GM18499 (cell line): ENCODE data around the gene CCK.

Source experiments
- ATAC-seq: cut with Tn5 transposase; IDR thresholded peaks from one replicate; pipeline ENCODE4 v1.9.1; 2021; ENCODE audit warnings: moderate number of reproducible peaks; ENCODE audit not compliant: insufficient read depth, unreplicated experiment

CCK gene

DNA sequence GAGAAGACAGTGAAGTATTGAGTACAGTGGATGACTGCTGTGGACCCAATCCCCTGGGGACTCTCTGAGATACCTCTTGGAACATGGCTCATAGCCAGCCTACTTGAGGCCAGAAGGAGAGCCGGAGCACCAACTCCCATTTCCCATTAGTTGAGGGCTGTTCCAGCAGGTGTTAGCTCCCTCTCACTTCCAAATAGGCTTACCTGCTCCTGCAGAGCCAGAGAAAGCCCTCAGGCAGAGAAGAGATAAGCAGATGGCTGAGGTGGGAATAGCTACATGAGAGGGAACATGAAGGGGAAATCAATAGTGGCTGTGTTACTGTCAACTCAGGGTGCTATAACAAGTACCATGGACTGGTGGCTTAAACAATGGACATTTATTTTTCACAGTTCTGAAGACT, 4.6 kb upstream of the CCK start:
- ATAC-seq, result no peak

DNA sequence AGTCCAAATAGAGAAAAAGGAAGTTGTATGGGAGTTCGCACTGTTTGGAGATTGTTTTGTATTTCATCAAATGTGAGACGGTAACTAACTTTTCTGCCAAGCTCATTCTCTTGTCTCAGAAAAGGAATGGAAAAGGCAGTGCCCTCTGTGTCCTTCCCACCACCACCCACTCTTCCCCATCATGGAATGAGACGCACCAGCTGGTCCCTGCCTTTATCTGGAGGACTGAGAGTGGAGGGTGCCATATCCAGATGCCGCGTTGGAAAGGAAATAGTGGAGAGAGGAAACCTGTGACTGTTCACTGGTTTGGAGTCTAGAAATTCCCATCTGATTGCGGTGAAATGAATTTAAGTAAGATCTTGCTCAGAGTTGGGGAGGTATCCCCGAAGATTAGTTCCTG, 3.7 kb upstream of the CCK start:
- no peak for ATAC-seq

DNA sequence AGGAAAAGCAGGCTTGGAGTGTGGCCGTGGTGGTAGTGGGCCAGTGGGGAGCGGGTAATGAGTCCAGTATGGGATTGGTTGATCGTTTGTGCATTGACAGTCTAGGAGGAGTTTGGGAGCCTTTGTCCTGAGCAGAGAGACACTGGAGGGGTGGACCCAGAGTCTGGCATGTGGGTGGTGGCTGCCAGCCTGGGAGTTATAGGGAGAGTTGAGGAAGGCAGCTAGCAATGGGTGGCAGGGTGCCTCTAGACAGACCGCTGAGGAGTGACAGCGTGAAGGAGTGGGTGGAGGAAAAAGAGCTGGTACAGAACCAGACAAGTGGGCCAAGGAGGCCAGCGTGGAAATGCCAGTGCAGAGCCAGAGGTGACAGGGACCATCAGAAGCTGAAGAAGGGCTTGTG, 1.9 kb upstream of the CCK start:
- no peak for ATAC-seq

DNA sequence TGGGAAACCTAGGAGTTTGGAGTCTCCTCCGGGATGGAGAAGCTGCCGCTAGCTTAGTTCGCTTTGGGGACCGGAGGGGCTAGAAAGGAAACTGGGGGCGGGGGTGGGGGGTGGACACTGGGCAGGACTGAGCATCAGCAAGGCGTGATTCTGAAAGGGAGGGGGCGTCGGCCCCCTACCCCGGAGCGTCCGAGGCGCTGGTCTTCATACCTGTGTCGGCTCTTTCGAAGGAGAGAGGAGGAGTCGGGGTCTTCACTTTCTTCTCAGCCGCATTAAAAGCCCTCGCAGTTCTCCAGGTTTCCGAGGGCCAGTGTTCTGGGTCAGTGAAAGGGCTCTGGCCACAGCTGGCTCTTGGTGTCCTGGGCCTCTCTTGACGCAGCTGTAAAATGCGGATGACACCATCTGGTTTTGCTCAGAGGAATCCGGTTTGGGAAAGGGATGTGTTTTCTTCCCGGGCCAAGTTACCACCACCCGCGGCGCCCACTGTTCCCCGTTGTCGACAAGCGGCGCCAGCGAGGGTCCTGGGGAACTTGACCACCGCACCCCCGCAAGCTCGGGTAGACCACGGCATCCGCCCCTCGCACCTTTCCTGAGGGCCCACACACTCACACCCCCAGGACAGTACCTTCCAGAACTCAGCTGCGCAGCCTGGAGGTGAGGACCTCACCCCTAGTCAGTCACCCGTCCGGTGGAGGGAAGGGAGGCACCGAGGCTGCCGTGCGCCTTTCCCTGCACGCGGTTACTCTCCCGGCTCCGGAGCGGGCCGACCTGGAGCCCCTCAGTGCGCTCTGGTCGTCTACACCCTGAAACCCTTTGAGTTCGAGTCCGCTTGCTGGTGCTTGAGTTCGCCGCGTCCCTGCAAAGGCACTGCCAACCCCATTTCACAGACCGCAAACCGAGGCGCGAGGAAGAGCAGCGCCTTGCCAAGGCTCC, 660 bp downstream of the CCK start:
- no peak for ATAC-seq

DNA sequence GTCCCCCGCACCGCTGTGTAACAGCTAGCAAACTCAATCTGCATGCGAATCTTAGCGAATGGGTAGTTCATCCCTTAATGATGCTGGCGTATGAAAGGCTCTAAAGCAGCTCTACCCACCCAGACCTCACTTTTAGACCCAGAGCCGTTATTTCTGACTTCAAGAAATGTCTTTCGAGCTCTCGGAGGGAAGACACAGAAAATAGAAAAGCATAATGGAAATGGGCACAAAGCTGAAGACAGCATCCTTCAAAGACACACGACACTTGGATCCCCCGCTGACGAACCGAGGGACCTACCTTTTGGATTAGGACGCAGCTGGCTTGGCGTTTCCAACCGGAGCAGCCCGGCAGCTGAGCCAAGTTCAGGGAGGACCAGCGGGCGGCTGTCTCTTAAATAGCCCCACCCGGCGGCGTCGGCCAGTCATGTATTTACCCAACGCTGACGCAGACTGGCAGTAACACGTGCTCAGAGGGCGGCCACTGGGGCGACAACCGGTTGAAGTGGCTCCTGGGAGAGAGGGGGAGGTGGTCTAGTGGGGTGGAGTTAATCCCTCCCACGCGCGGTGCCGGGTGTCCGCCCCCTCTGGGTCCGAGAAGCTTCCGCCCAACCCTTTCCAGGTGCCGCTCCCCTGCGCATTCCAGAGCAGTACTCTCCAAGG, 1.5 kb downstream of the CCK start:
- ATAC-seq, result no peak

DNA sequence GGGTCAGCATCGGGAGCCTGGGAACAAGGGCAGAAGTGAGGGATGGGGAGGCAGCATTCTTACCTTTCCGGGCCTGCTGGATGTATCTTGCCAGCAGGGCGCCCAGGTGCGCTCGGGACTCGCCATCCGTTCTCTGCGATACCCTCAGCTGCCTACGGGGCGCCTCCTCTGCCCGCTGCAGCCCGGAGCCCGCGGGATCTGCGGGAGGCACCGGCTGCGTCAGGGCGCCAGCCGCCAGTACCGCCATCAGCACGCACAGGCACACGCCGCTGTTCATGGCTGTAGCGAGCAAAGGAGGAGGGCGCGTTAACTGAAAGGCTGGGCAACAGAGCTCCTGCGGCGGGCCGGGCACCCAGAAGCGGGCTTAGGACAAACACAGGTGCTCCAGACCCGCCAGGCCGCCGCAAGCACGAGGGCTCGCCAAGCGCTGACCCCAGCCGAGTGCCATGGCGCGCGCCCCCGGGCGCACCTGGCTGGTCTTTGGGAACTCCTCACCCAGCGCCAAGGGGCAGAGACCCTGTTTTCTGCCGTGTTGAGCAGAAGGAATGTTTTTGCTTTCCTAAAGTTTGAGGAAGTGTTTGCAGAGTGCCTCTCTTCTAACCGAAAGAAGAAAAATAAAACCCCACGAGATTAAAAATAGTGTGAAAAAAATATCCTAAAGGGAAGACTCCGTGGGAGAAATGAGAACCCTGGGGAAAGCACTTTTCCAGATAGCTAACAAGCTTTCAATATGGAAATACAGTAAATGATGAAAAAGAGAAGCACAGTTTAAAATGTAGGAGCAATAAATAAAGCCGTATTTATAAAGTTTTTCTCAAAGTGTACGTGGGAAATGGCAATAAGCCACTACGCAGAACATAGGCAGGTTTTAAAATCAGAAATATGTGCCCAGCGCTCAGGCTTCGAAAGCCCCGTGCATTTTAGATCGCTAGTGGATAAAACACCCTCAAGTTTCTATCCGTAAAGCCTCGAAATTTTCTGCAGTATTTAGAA, 2.3 kb downstream of the CCK start:
- ATAC-seq, result no peak

DNA sequence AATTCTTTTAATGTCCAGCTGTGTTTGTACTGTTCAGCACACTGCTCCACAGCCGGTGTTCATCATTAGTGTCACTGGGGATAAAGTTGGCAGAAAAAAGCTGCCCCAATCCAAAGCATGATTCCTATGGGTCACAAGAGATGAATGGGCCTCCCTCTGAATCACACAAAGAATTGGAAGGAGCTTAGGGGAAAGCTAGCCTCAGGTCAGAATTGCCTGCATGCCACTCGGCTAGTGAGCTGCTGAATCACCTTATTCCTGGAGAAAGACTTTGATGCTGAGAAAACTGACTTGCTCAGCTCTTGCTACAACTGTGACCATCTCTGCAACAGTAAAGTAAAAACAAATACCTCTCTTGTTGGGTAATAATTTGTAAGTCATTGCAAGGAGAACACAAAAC, 3.5 kb downstream of the CCK start:
- no peak for ATAC-seq

DNA sequence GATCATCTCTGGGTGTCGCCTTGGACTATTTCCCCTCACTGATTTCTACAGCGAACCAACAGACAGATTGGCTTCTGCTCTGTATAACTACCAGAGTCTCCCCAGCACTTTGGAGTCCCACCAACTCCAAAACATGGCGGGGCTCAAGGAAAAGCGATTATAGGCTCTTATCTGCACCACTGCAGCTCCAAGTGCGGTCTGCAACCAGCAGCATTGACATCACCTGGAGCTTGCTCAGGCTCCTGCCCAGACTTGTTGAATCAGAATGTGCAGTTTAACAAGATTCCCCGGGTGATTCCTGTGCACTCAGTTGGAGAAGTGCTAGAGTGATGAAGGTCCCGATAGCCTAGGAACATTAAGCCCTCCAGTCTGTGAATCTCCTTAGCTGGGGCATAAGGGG, 9.0 kb downstream of the CCK start:
- ATAC-seq, result no peak

DNA sequence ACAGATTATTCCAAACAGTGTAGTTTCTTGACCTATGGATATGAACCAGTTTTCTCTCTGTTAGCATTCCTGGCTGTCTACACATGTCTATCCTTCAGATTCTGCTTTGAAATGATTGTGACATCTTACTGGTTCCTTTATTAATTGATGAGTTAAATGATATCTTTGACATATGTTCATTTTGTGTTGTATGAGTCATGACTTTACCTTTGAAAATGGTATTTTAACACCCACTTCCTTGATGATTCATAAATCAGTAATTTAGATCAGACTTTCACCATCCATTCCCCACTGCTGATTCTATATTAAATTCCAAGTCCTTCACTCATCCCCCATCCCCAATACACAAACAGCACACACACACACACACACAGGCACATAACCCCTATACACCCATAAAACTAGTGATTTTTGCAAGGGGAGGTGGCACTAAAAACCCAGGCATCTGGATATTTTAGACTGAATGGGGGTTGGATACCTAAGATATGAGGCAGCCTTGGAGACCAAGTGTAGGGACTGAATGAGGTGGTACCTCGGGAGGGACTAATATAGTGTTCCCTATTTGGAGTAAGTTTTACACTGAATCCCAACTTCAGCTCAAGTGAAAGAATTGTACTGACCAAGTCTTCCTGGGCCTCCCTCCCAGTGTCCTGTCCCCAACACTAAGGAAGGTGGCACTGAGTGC, 9.7 kb downstream of the CCK start:
- no peak for ATAC-seq

DNA sequence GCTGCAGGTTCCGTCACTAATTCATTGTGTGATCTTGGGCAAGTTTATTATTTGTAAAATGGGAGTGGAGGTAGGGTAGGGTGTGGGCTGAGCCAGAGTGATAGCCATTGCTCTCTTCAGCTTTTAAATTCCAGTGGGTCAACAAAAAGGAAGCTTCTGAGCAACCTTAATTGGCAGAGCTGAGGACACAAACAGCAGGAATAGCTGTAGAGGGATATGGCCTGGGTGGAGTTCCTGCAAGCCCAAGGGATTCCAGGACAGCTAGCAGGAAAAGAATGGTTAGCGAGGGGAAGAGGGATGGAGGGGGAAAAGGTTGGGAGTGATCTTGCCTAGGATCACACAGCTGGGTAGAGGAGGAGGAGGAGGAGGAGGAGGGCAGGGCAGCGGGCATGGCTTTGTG, 11.4 kb downstream of the CCK start:
- ATAC-seq, result no peak

DNA sequence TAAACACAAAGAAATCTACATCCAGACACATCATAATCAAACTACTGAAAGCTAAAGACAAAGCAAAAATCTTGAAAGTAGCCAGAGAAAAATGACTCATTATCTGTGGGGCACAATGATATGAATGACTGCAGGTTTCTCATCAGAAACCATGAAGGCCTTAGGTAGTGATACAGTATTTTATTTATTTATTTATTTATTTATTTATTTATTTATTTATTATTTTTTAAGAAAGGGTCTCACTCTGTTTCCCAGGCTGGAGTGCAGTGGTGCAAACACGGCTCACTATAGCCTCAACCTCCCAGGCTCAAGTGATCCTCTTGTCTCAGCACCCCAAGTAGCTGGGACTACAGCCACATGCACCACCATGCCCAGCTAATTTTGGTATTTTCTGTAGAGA, 15.2 kb downstream of the CCK start:
- no peak for ATAC-seq

DNA sequence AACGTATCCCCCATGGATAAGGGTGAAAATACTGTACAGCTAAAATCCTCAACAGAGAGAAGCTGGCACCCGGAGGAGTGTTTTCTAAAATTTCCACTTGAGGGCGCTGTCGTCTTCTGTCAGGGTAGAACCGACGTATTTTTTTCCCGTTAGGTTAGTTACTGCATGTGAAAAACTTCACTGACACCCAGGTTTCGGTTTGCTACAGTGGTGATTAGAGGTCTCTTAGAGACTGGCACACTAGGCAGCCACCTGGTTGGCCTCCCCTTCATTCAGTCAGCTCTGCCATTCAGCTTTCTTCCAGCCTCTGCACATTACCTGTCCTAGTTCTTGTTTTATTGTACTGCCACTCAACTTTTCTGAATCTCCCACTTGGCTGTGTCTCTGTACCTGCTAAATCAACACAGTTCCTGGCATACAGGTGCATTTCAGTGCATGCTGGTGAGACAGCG, 18.4 kb downstream of the CCK start:
- no peak for ATAC-seq

DNA sequence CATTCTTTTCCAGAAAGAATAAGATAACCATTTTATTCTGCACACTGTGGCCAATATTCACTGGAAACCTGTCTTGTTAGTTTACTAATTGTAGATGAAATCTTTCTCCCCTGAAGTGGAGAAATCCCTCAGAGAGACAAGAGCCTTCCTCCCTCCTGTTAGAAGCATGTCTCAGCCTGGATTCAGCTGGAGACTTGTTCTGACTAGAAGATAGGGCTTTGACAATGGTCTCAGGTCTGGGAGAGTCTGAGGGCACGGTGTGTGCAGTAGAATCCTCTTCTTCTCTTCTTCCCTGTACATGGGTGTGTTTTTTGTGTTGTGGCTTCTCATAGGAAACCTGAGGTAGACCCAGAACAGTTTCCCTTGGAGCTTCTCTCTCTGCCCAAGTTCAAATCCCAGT, 19.9 kb downstream of the CCK start:
- no peak for ATAC-seq

DNA sequence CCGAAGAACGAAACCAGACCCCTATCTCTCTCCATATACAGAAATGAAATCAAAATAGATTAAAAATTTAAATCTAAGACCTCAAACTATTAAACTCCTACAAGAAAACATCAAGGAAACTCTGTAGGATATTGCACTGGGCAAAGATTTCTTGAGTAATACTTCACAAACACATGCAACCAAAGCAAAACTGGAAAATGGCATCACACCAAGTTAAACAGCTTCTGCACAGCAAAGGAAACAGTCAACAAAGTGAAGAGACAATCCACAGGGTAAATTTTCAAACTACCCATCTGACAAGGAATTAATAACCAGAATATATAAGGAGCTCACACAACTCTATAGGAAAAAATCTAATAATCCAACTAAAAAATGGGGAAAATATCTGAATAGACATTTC, 29.4 kb downstream of the CCK start:
- ATAC-seq, result no peak

DNA sequence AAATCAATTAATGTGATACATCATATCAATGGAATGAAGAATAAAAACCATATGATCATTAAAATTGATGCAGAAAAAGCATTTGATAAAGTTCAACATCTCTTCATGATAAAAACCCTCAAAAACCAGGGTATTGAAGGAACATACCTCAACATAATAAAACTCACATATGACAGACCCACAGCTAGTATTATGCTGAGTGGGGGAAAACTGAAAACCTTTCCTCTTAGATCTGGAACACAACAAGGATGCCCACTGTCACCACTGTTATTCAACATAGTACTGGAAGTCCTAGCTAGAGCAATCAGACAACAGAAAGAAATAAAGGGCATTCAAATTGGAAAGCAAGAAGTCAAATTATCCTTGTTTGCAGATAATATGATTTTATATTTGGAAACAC, 30.5 kb downstream of the CCK start:
- ATAC-seq, result no peak

DNA sequence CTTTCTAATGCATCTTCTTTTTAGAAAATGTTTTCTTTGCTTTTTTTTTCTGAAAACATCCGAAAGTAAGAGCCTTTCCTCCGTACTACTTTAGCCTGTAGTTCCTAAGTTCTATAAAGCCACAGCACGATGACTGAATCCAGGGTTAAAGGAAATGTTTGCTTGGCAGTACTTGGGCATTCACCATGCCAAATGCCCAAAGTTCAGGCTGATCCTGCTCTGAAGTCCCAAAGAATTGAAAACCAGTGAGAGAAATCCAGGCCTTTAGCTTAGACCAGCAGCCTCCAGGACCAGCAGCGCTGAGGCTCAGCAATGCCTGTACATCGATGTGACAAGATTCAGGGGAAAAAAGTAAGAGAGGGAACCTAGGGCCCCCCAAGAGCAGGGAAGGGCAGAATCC, 35.1 kb downstream of the CCK start:
- ATAC-seq, result no peak

DNA sequence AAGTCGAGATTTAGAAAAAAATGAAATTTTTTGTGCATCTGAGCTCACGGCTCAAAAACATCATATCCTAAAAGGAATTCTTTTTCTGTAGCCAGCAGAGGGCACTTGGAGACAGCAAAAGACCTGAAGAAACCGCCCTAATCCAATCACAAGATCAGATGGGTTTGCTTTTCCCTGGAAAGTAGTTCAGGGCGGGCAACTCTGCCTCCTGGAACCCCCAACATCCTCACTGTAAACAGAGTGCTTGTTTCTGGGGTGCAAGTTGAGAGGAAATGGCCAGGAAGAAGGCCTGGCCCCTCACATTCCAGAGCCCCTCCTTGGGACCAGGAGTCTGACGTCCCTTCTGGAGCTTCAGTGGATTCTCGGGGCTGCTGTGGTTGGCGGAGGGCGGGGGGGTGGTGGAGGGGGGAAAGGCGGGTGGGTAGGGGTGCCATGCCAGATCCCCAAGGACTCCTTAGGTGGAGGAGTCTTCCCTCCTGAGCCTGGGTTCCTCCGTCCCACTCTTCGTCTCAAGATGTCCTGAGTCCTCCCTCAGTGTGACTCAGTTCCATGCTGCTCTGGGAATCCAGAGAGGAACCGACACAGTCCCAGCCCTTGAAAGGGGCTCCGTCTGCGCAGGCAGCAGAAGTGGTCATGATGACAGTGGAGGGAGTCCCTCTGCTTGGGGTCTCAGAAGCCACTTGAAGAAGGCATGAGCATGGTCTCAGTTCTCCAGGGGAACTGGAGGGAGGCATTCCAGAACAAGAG, 35.9 kb downstream of the CCK start:
- ATAC-seq, result no peak

DNA sequence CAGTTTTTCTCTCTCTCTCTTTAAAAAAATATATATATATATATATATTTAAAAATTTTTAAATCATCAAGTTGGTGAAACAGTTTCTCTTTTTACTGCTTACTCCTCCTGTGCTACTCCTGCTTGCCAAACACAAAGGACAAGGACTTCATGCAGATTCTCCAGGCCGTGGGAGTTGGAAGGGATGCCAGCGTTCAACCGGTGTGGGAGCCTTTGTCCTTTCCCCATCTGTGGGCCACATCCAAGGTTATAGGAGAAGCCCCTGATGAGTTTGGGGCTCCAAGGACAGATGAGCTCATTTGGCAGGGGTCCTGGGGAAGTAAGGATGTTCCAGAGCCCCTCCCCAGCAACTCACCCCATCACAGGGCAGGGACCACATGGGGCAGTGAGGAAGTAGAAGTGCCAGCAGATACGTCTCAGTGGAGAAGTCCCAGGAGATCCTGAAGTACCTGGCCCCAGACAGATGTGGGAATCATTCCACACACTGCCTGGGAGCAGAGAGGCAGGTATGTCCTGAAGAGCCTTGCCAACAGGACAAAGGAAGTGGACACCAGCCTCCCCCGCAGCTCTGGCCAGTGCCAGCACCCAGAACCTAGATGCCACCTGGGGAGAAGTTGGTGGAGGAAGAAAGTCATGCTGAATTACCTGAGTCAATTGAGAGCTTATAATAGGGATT, 36.6 kb downstream of the CCK start:
- no peak for ATAC-seq

DNA sequence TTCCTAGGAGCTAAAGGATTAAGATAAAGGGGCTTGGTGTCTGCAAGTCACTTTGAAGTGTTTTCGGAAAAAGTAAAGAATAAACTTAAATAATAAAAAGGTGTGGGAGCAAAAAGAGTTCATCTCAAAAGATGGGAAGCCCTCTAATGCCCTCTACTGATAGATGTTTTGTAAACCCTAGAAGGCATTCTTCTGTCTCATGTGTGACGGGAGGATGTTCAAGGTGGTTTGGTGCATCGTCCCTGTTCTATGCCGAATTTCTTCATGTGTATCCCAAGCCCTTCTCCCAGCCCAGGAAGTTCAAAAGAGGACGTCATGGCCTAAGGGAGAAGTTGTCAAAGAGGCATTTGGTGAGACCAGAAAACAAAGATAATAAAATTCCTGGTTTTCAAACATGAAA, 37.2 kb downstream of the CCK start:
- ATAC-seq, result no peak
